Measurements from ENCODE around the gene ZRANB3.
"Not testable (repeated sequence)": the region's sequence is repeated elsewhere in the genome, so short reads cannot be mapped to it uniquely, and the experiment has no call there.

The ZRANB3 gene

GRCh38 chr2:135113322-135113721, 417.7 kb downstream of the ZRANB3 start:
- Histone ChIP-seq H3K27me3 (no peaks in the 10 kb centered on the region), H4K20me1 (peaks cover 0 to 5% (median 0%) of the 10 kb centered on the region in 11 experiments; a peak in 1 of 22 replicates)

DNA sequence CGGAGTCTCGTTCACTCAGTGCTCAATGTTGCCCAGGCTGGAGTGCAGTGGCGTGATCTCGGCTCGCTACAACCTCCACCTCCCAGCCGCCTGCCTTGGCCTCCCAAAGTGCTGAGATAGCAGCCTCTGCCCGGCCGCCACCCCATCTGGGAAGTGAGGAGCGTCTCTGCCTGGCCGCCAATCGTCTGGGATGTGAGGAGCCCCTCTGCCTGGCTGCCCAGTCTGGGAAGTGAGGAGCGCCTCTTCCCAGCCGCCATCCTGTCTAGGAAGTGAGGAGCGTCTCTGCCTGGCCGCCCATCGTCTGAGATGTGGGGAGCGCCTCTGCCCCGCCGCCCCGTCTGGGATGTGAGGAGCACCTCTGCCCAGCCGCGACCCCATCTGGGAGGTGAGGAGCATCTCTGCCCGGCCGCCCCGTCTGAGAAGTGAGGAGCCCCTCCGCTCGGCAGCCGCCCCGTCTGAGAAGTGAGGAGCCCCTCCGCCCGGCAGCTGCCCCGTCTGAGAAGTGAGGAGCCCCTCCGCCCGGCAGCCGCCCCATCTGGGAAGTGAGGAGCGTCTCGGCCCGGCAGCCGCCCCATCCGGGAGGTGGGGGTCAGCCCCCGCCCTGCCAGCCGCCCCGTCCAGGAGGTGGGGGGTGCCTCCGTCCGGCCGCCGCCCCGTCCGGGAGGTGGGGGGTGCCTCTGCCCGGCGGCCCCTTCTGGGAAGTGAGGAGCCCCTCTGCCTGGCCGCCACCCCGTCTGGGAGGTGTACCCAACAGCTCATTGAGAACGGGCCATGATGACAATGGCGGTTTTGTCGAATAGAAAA, 425.3 kb downstream of the ZRANB3 start:
- not testable (repeated sequence) for H4K20me1 ChIP-seq, H3K27me3 ChIP-seq, H3K4me3 ChIP-seq, H3K27ac ChIP-seq, H3K4me2 ChIP-seq, H3K4me1 ChIP-seq, H3K9ac ChIP-seq
- H3K36me3 ChIP-seq, result peaks cover 53 to 73% (median 62%) of the 10 kb centered on the region in 11 experiments
- peaks cover 49 to 58% (median 53%) of the 10 kb centered on the region in 11 experiments for H3K9me3 ChIP-seq (replicated peaks in 1 of 11)

More at GRCh38 chr2:135113322-135113721, 417.7 kb downstream of the ZRANB3 start:
- Histone ChIP-seq H3K27ac (no peak overlapping the region), H3K4me3 (no peak overlapping the region), H3K4me2 (no peak overlapping the region), H3K36me3 (peaks cover 32 to 66% (median 51%) of the 10 kb centered on the region in 11 experiments), H3K4me1 (no peaks in the 10 kb centered on the region), H3K9ac (no peak overlapping the region), H3K9me3 (replicated peaks in 1 of 11) (peaks cover 0 to 33% (median 7%) of the 10 kb centered on the region in 11 experiments; a peak in 9 of 22 replicates)
- TF ChIP-seq Cebpa-rat (IDR thresholded peaks at IDR 0.05), result no peak

DNA sequence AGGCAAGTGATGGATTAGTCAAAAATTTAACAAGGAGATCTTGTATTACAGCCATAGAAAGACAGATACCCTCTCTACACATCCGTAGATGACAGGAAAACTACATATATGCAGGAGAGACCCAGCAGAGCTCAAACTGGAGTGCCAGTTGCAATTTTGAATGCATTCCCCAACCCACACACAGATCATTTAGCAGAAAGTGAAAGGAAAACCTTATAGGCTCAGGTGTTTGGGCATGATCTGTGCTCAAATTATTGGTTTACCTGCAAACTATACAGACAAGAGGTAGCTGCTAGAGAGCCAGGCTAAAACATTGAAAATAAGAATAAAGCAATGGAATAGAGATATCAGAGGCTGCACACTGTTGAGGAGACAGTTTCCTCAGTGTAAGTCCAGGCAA, 427.2 kb downstream of the ZRANB3 start:
- H4K20me1 ChIP-seq, result peaks cover 0 to 2% (median 0%) of the 10 kb centered on the region in 11 experiments; a peak in 3 of 22 replicates
- no peaks in the 10 kb centered on the region for H3K4me1 ChIP-seq
- H3K9me3 ChIP-seq (replicated peaks in 1 of 11), result peaks cover 49 to 64% (median 54%) of the 10 kb centered on the region in 11 experiments
- no peak overlapping the region for H3K9ac ChIP-seq
- H3K36me3 ChIP-seq, result peaks cover 64 to 82% (median 71%) of the 10 kb centered on the region in 11 experiments
- no peaks in the 10 kb centered on the region for H3K27me3 ChIP-seq
- no peak for TF ChIP-seq Cebpa-rat (IDR thresholded peaks at IDR 0.05)
- no peak overlapping the region for H3K4me2 ChIP-seq
- H3K27ac ChIP-seq, result no peak overlapping the region
- H3K4me3 ChIP-seq, result no peak overlapping the region

DNA sequence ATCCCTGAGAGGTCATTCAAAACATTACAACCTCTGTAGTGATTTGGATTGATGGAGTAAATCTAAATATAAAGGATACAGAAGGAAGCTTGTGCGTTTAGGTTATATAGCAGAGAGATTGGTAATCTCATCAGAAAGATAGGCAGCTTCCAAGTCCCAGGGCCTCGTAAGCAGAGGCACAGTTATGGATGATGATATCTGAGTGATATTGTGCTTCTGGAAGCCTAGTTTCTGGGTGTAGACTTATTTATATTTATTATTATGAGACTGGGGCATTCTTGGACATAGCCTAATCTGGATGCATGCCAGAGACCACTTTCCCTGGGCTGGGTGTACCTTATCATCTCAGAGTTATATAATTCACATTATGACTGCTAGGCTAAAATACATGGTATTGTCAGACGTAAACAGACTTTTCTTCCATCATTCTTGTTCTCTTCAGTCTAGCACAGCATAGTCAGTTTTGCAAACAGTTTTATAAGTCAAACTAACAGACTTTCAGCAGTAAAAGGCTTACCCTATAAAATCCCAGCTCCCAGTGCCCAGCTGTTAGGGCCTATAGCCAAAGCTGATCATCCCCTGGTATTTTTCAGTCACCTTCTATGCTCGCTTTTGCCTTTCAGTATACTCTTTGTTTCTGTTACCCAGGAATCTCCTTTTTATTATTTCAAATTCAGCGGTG, 431.1 kb downstream of the ZRANB3 start:
- no peak for TF ChIP-seq Cebpa-rat (IDR thresholded peaks at IDR 0.05)

GRCh38 chr2:135097532-135098231, 433.3 kb downstream of the ZRANB3 start:
- Histone ChIP-seq H3K36me3 (peaks cover 61 to 98% (median 81%) of the 10 kb centered on the region in 11 experiments), H3K27me3 (no peaks in the 10 kb centered on the region), H3K27ac (no peak overlapping the region), H4K20me1 (peaks cover 0 to 3% (median 0%) of the 10 kb centered on the region in 11 experiments; a peak in 4 of 22 replicates), H3K4me2 (no peak overlapping the region), H3K4me1 (no peaks in the 10 kb centered on the region), H3K9ac (no peak overlapping the region), H3K9me3 (replicated peaks in 1 of 11) (peaks cover 10 to 21% (median 13%) of the 10 kb centered on the region in 11 experiments; a peak in 21 of 22 replicates), H3K4me3 (no peak overlapping the region)
- no peak for TF ChIP-seq Cebpa-rat (IDR thresholded peaks at IDR 0.05)

More for the DNA sequence above, 431.1 kb downstream of the ZRANB3 start:
- H3K4me3 ChIP-seq, result no peak overlapping the region
- H3K4me1 ChIP-seq, result no peaks in the 10 kb centered on the region
- peaks cover 0 to 3% (median 0%) of the 10 kb centered on the region in 11 experiments; a peak in 3 of 22 replicates for H4K20me1 ChIP-seq
- peaks cover 62 to 98% (median 83%) of the 10 kb centered on the region in 11 experiments for H3K36me3 ChIP-seq
- H3K27ac ChIP-seq, result no peak overlapping the region
- no peak overlapping the region for H3K4me2 ChIP-seq
- no peak overlapping the region for H3K9ac ChIP-seq
- no peaks in the 10 kb centered on the region for H3K27me3 ChIP-seq
- H3K9me3 ChIP-seq (replicated peaks in 1 of 11), result peaks cover 32 to 43% (median 35%) of the 10 kb centered on the region in 11 experiments

- H3K9ac ChIP-seq, result no peak overlapping the region
- no peak overlapping the region for H3K4me2 ChIP-seq
- H3K9me3 ChIP-seq (replicated peaks in 1 of 11), result peaks cover 2 to 13% (median 5%) of the 10 kb centered on the region in 11 experiments; a peak in 20 of 22 replicates
- H3K27me3 ChIP-seq, result no peaks in the 10 kb centered on the region
- H3K27ac ChIP-seq, result no peak overlapping the region
- H3K4me3 ChIP-seq, result no peak overlapping the region
- H4K20me1 ChIP-seq, result peaks cover 0 to 12% (median 0%) of the 10 kb centered on the region in 11 experiments; a peak in 5 of 22 replicates
- H3K4me1 ChIP-seq, result no peaks in the 10 kb centered on the region
- no peak for TF ChIP-seq Cebpa-rat (IDR thresholded peaks at IDR 0.05)
- peaks cover 61 to 98% (median 81%) of the 10 kb centered on the region in 11 experiments for H3K36me3 ChIP-seq
These were observed 434.2 kb downstream of the ZRANB3 start for GRCh38 chr2:135096665-135097446.

DNA sequence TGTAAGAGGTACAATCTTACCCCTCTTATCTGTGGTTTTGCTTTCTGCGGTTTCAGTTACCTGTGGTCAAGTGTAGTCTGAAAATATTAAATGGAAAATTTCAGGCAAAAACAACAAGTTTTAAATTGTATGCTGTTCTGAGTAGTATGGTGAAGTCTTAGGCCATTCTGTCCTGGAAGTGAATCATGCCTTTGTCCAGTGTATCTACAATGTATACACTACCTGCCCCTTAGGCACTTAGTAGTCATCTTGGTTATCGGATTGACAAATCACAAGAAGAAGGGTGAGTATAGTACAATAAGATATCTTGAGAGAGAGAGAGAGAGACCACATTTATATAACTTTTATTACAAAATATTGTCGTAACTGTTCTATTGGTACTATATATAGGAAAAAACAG, 435.4 kb downstream of the ZRANB3 start:
- Histone ChIP-seq H3K36me3 (peaks cover 56 to 98% (median 87%) of the 10 kb centered on the region in 11 experiments), H3K4me1 (no peaks in the 10 kb centered on the region), H3K9me3 (replicated peaks in 1 of 11) (peaks cover 0 to 8% (median under 1%) of the 10 kb centered on the region in 11 experiments; a peak in 4 of 22 replicates), H3K27me3 (no peaks in the 10 kb centered on the region), H3K4me2 (no peak overlapping the region), H3K9ac (no peak overlapping the region), H3K4me3 (no peak overlapping the region), H3K27ac (no peak overlapping the region), H4K20me1 (peaks cover 0 to 15% (median 0%) of the 10 kb centered on the region in 11 experiments; a peak in 6 of 22 replicates)
- no peak for TF ChIP-seq Cebpa-rat (IDR thresholded peaks at IDR 0.05)

DNA sequence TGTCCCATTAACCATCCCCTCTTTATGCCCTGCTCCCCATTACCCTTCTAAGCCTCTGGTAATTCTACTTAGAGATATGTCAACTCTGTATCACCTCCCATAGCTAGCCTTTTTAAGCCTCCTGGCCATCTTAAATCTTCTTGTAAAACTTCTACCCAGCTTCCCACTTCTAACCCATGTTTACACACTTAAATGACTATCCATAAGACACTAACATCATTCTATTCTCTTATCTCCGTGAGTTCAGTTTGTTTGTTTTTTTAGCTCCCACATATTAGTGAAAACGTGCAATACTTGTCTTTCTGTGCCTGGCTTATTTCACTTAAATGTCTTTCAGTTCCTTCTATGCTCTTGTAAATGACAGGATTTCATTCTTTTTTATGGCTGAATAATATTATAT, 436.5 kb downstream of the ZRANB3 start:
- peaks cover 49 to 96% (median 80%) of the 10 kb centered on the region in 11 experiments for H3K36me3 ChIP-seq
- no peak overlapping the region for H3K4me2 ChIP-seq
- H3K27ac ChIP-seq, result no peak overlapping the region
- no peak for TF ChIP-seq Cebpa-rat (IDR thresholded peaks at IDR 0.05)
- peaks cover 0 to 20% (median 0%) of the 10 kb centered on the region in 11 experiments; a peak in 5 of 22 replicates for H4K20me1 ChIP-seq
- no peaks in the 10 kb centered on the region for H3K4me1 ChIP-seq
- H3K9me3 ChIP-seq (replicated peaks in 1 of 11), result peaks cover 1 to 6% (median 3%) of the 10 kb centered on the region in 11 experiments; a peak in 18 of 22 replicates
- H3K4me3 ChIP-seq, result no peak overlapping the region
- H3K9ac ChIP-seq, result no peak overlapping the region
- H3K27me3 ChIP-seq, result no peaks in the 10 kb centered on the region
